Uterus (tissue), 4 donors: ENCODE data around the gene MISP. TPM values are rescaled to one million over a fixed set of nuclear protein-coding genes. Genes with fewer than 3 reads are reported as not detected.

Source experiments
- DNase-seq, 2 donors: peaks; one replicate each; pipeline ENCODE4 v3.0.0-alpha.2; 2019 to 2020
- H3K27ac ChIP-seq, 2 donors: fragments of 200-600 bp; sonication (generic); 1 replicate in 1 of 2; 2 replicates in 1 of 2; pipeline ENCODE4 v1.5.1; 2016 to 2018
- H3K27me3 ChIP-seq, 2 donors: fragments of 200-600 bp; sonication (generic); one replicate each; pipeline ENCODE4 v1.5.1; 2018 to 2019; ENCODE audit warnings: control low read depth in 1 of 2
- H3K36me3 ChIP-seq, 2 donors: fragments of 200-600 bp; sonication (generic); one replicate each; pipeline ENCODE4 v1.5.1; 2019; ENCODE audit warnings: control low read depth in 1 of 2
- H3K4me1 ChIP-seq, 2 donors: fragments of 200-600 bp; sonication (generic); one replicate each; pipeline ENCODE4 v1.5.1; 2018 to 2019; ENCODE audit warnings: control low read depth in 1 of 2
- H3K4me3 ChIP-seq, 2 donors: fragments of 200-600 bp; sonication (generic); 1 replicate in 1 of 2; 2 replicates in 1 of 2; pipeline ENCODE4 v1.5.1; 2018 to 2019; ENCODE audit warnings: mild to moderate bottlenecking in 1 of 2
- H3K9me3 ChIP-seq, 2 donors: fragments of 200-600 bp; sonication (generic); one replicate each; pipeline ENCODE4 v1.5.1; 2019; ENCODE audit warnings: control low read depth in 1 of 2
- CTCF ChIP-seq, 4 experiments: fragments of 200-600 bp in 2 of 4; fragments of 450-650 bp in 2 of 4; sonication (generic) in 2 of 4; IDR thresholded peaks; one replicate each; pipeline ENCODE4 v1.5.1; 2016 to 2019; ENCODE audit warnings: antibody characterized with exemption in 4 of 4, mild to moderate bottlenecking in 2 of 4, moderate library complexity in 1 of 4
- POLR2A ChIP-seq, 2 donors: fragments of 450-650 bp; IDR thresholded peaks; one replicate each; pipeline ENCODE4 v1.6.1; 2016; ENCODE audit warnings: antibody characterized with exemption in 2 of 2, mild to moderate bottlenecking in 1 of 2, moderate library complexity in 1 of 2
- intact Hi-C: fragments of 100-400 bp; cut with DNase I; formaldehyde crosslinking; loops from one replicate; pipeline ENCODE4 v1.15.1; 2023; ENCODE audit warnings: low total_unique reads
- total RNA-seq, 4 donors: library from RNA; depleted of rRNA in 3 of 4; stranded (reverse); fragments of >200 nt in 3 of 4; gene quantifications; one replicate each; pipeline versions ENCODE4 v1.1.0 to v1.2.4, GENCODE V29; 2014 to 2023
- donor health status: DM: yes; HTN: yes; CAD: no.

Gene MISP
- total RNA-seq, 4 donors from 2014 or later, result 0.26 to 5.5 (median 0.39) TPM

GRCh38 chr19:772063-772462 is 21.2 kb downstream of the MISP start:
- no peaks in the 10 kb centered on the region for H3K27me3 ChIP-seq
- no peak overlapping the region for H3K27ac ChIP-seq
- H3K36me3 ChIP-seq, result no peaks in the 10 kb centered on the region
- intact Hi-C loops, result no loop called here
- TF ChIP-seq CTCF (IDR thresholded peaks at IDR 0.05), result no peak
- no peaks in the 10 kb centered on the region for H3K4me1 ChIP-seq
- H3K9me3 ChIP-seq, result no peaks in the 10 kb centered on the region
- no peak overlapping the region for H3K4me3 ChIP-seq
- DNase-seq, result no peak

- H3K36me3 ChIP-seq, result no peaks in the 10 kb centered on the region
- no peaks in the 10 kb centered on the region for H3K27me3 ChIP-seq
- no peaks in the 10 kb centered on the region for H3K4me1 ChIP-seq
- no peak overlapping the region for H3K4me3 ChIP-seq
- intact Hi-C loops, result no loop called here
- no peaks in the 10 kb centered on the region for H3K9me3 ChIP-seq
- no peak overlapping the region for H3K27ac ChIP-seq
- no peak for DNase-seq
- no peak for TF ChIP-seq CTCF (IDR thresholded peaks at IDR 0.05)
- no peak for TF ChIP-seq POLR2A (IDR thresholded peaks at IDR 0.05)
Measured at GRCh38 chr19:772730-773436, 22.0 kb downstream of the MISP start.

- intact Hi-C loops, result no loop called here
- Histone ChIP-seq H3K27me3 (no peaks in the 10 kb centered on the region), H3K4me1 (no peaks in the 10 kb centered on the region), H3K9me3 (no peaks in the 10 kb centered on the region), H3K4me3 (no peak overlapping the region), H3K27ac (no peak overlapping the region), H3K36me3 (no peaks in the 10 kb centered on the region)
- DNase-seq, result no peak
- TF ChIP-seq CTCF (IDR thresholded peaks at IDR 0.05) (no peak), POLR2A (IDR thresholded peaks at IDR 0.05) (no peak)
Measured at GRCh38 chr19:776549-776948, 25.6 kb downstream of the MISP start.

- H3K4me1 ChIP-seq, result no peaks in the 10 kb centered on the region
- H3K36me3 ChIP-seq, result no peaks in the 10 kb centered on the region
- intact Hi-C loops, result no loop called here
- H3K27me3 ChIP-seq, result no peaks in the 10 kb centered on the region
- no peak overlapping the region for H3K4me3 ChIP-seq
- no peaks in the 10 kb centered on the region for H3K9me3 ChIP-seq
- DNase-seq, result peak in 1 of 2 donors; percentile 49
- H3K27ac ChIP-seq, result peak overlapping the region in 1 of 2 donors; percentile 27
- TF ChIP-seq CTCF (IDR thresholded peaks at IDR 0.05) (peak in 1 of 4 experiments; percentile 12), POLR2A (IDR thresholded peaks at IDR 0.05) (no peak)
Measured at GRCh38 chr19:778910-779653, 28.2 kb downstream of the MISP start.

GRCh38 chr19:780935-781334 is 30.0 kb downstream of the MISP start:
- no peak for DNase-seq
- Histone ChIP-seq H3K4me1 (no peaks in the 10 kb centered on the region), H3K27ac (no peak overlapping the region), H3K9me3 (no peaks in the 10 kb centered on the region), H3K4me3 (no peak overlapping the region), H3K36me3 (no peaks in the 10 kb centered on the region), H3K27me3 (no peaks in the 10 kb centered on the region)
- TF ChIP-seq CTCF (IDR thresholded peaks at IDR 0.05) (no peak), POLR2A (IDR thresholded peaks at IDR 0.05) (no peak)
- intact Hi-C loops, result no loop called here
